Measurements from ENCODE around the gene MSI2. TPM values are rescaled to one million over a fixed set of nuclear protein-coding genes. Genes with fewer than 3 reads are reported as not detected.

Gene MSI2
- total RNA-seq, 2 experiments from 2014 or later = 131 to 164 TPM

GRCh38 chr17:57718878-57719277, 462.6 kb downstream of the MSI2 start:
- H2AFZ ChIP-seq (ENCODE audit: low read length) = no peak overlapping the region
- intact Hi-C loops (cut with micrococcal nuclease; ENCODE audit: unreplicated experiment) = no loop called here
- CTCF ChIA-PET (ENCODE audit: unreplicated experiment) = no interaction called here

GRCh38 chr17:57720386-57721035, 464.2 kb downstream of the MSI2 start:
- no peaks in the 10 kb centered on the region for H4K20me1 ChIP-seq (ENCODE audit: insufficient read depth, low read length)
- POLR2A ChIA-PET = no interaction called here
- H3K4me2 ChIP-seq (ENCODE audit: low read length) = no peak overlapping the region
- no TSS peak for BruUV-seq (replicated peaks)
- TF ChIP-seq EZH2phosphoT487 (IDR thresholded peaks at IDR 0.05; ENCODE audit: borderline replicate concordance, low read depth, low read length) (no peak), CTCF (conservative IDR thresholded peaks at IDR 0.05; ENCODE audit: low read length) (no peak)
- CTCF ChIA-PET (ENCODE audit: unreplicated experiment) = no interaction called here
- no peak overlapping the region for H3K27ac ChIP-seq (ENCODE audit: low read depth, low read length, poor library complexity, severe bottlenecking)
- no peaks in the 10 kb centered on the region for H3K79me2 ChIP-seq (ENCODE audit: insufficient read depth, low read depth, low read length)
- H3K4me1 ChIP-seq (ENCODE audit: insufficient read depth, low read length, poor library complexity, severe bottlenecking) = peaks cover 13% of the 10 kb centered on the region
- H3K4me3 ChIP-seq (ENCODE audit: low read depth, low read length, poor library complexity, severe bottlenecking) = no peak overlapping the region
- no peaks in the 10 kb centered on the region for H3K36me3 ChIP-seq (ENCODE audit: insufficient read depth, low read length)
- H2AFZ ChIP-seq (ENCODE audit: low read length) = no peak overlapping the region
- no peak for DNase-seq (ENCODE audit: low spot score)
- intact Hi-C loops (cut with micrococcal nuclease; ENCODE audit: unreplicated experiment) = no loop called here
- no peaks in the 10 kb centered on the region for H3K9me3 ChIP-seq (ENCODE audit: low read length)
- no peaks in the 10 kb centered on the region for H3K9me2 ChIP-seq (ENCODE audit: insufficient read depth, low read length)

More at GRCh38 chr17:57718878-57719277, 462.6 kb downstream of the MSI2 start:
- Histone ChIP-seq H3K9me3 (ENCODE audit: low read length) (no peaks in the 10 kb centered on the region), H3K27ac (ENCODE audit: low read depth, low read length, poor library complexity, severe bottlenecking) (no peak overlapping the region), H3K4me2 (ENCODE audit: low read length) (no peak overlapping the region), H3K4me1 (ENCODE audit: insufficient read depth, low read length, poor library complexity, severe bottlenecking) (peaks cover 7% of the 10 kb centered on the region), H3K36me3 (ENCODE audit: insufficient read depth, low read length) (no peaks in the 10 kb centered on the region), H3K9me2 (ENCODE audit: insufficient read depth, low read length) (no peaks in the 10 kb centered on the region), H3K79me2 (ENCODE audit: insufficient read depth, low read depth, low read length) (no peaks in the 10 kb centered on the region), H3K4me3 (ENCODE audit: low read depth, low read length, poor library complexity, severe bottlenecking) (no peak overlapping the region), H4K20me1 (ENCODE audit: insufficient read depth, low read length) (no peaks in the 10 kb centered on the region)
- TF ChIP-seq CTCF (conservative IDR thresholded peaks at IDR 0.05; ENCODE audit: low read length) (no peak), EZH2phosphoT487 (IDR thresholded peaks at IDR 0.05; ENCODE audit: borderline replicate concordance, low read depth, low read length) (no peak)
- POLR2A ChIA-PET = no interaction called here
- DNase-seq (ENCODE audit: low spot score) = no peak
- BruUV-seq (replicated peaks) = no TSS peak

GRCh38 chr17:57721967-57722703, 465.8 kb downstream of the MSI2 start:
- no peak overlapping the region for H3K4me3 ChIP-seq (ENCODE audit: low read depth, low read length, poor library complexity, severe bottlenecking)
- H3K9me2 ChIP-seq (ENCODE audit: insufficient read depth, low read length) = no peaks in the 10 kb centered on the region
- no peak overlapping the region for H2AFZ ChIP-seq (ENCODE audit: low read length)
- H3K4me2 ChIP-seq (ENCODE audit: low read length) = no peak overlapping the region
- no peak for DNase-seq (ENCODE audit: low spot score)
- H4K20me1 ChIP-seq (ENCODE audit: insufficient read depth, low read length) = no peaks in the 10 kb centered on the region
- no peaks in the 10 kb centered on the region for H3K79me2 ChIP-seq (ENCODE audit: insufficient read depth, low read depth, low read length)
- POLR2A ChIA-PET = no interaction called here
- H3K9me3 ChIP-seq (ENCODE audit: low read length) = no peaks in the 10 kb centered on the region
- TF ChIP-seq CTCF (conservative IDR thresholded peaks at IDR 0.05; ENCODE audit: low read length) (no peak), EZH2phosphoT487 (IDR thresholded peaks at IDR 0.05; ENCODE audit: borderline replicate concordance, low read depth, low read length) (no peak)
- BruUV-seq (replicated peaks) = no TSS peak
- CTCF ChIA-PET (ENCODE audit: unreplicated experiment) = no interaction called here
- H3K36me3 ChIP-seq (ENCODE audit: insufficient read depth, low read length) = no peaks in the 10 kb centered on the region
- H3K27ac ChIP-seq (ENCODE audit: low read depth, low read length, poor library complexity, severe bottlenecking) = no peak overlapping the region
- H3K4me1 ChIP-seq (ENCODE audit: insufficient read depth, low read length, poor library complexity, severe bottlenecking) = peaks cover 13% of the 10 kb centered on the region
- intact Hi-C loops (cut with micrococcal nuclease; ENCODE audit: unreplicated experiment) = no loop called here
